K562 (cell line): Measurements from ENCODE around the gene CYTH1. TPM values are rescaled to one million over a fixed set of nuclear protein-coding genes. Genes with fewer than 3 reads are reported as not detected.

Source experiments
- ATAC-seq: fragments of 200-7000 bp; cut with Tn5 transposase; 3 replicates; pipeline ENCODE4 v1.9.1; 2020; ENCODE audit warnings: moderate library complexity
- BruUV-seq: library from RNA; stranded (reverse); fragments of 400-500 nt; replicated peaks from 2 replicates; lab custom pipeline; 2021; lab: Mats Ljungman, UMichigan
- CTCF ChIA-PET: fragments of 300-600 bp; formaldehyde crosslinking; extraction: SDS; loops from one replicate; lab custom pipeline; 2021; ENCODE audit warnings: low intra/inter-chr PET ratio; lab: Yijun Ruan, JAX
- POLR2A ChIA-PET: fragments of 300-600, 350-650 bp; sonication (Branson Sonifier 250); formaldehyde crosslinking; extraction: SDS; loops from one replicate; lab custom pipeline; 2021; ENCODE audit warnings: antibody characterized with exemption, inconsistent platforms; lab: Yijun Ruan, JAX
- DNase-seq, 4 experiments: peaks; one replicate each; pipeline versions ENCODE4 v3.0.0 to v3.0.0-alpha.2; 2011 to 2018; ENCODE audit warnings: low spot score in 3 of 4, mixed read lengths in 3 of 4; ENCODE audit errors: extremely low read depth in 1 of 4
- FAIRE-seq: peaks from 2 replicates; lab custom pipeline; 2011; peaks lifted over from hg19 to GRCh38; lab: Jason Lieb, UNC
- H2AFZ ChIP-seq: 2 replicates; pipeline ENCODE4 v1.6.0; 2011; ENCODE audit warnings: low read depth, low read length, control low read depth, inconsistent platforms
- H3K27ac ChIP-seq: fragments of 200-600 bp; 3 replicates; pipeline ENCODE4 v1.8.0; 2011; ENCODE audit warnings: low read depth, mild to moderate bottlenecking, control low read depth, inconsistent platforms, low read length, moderate library complexity, mixed read lengths; ENCODE audit errors: extremely low read depth
- H3K27me3 ChIP-seq, 2 experiments: fragments of 300-600 bp in 1 of 2; 2 replicates in 1 of 2; 3 replicates in 1 of 2; pipeline versions ENCODE4 v1.6.0 to v1.8.0; 2011; ENCODE audit warnings: inconsistent platforms in 2 of 2, low read length in 2 of 2, mild to moderate bottlenecking in 1 of 2, mixed read lengths in 1 of 2, moderate library complexity in 1 of 2; ENCODE audit not compliant: control insufficient read depth in 2 of 2, insufficient read depth in 2 of 2
- H3K36me3 ChIP-seq: fragments of 300-600 bp; 3 replicates; pipeline ENCODE4 v1.8.0; 2011; ENCODE audit warnings: mild to moderate bottlenecking, low read length, inconsistent platforms; ENCODE audit not compliant: control insufficient read depth, insufficient read depth
- H3K4me1 ChIP-seq, 2 experiments: fragments of 200-600 bp in 1 of 2; replicated peaks in 1 of 2; 2 replicates in 1 of 2; 3 replicates in 1 of 2; pipeline versions ENCODE4 v1.5.1 to v1.8.0; 2011; ENCODE audit warnings: inconsistent platforms in 2 of 2, low read length in 2 of 2, mild to moderate bottlenecking in 1 of 2, mixed read lengths in 1 of 2, moderate library complexity in 1 of 2; ENCODE audit not compliant: control insufficient read depth in 2 of 2, insufficient read depth in 2 of 2
- H3K4me2 ChIP-seq: 2 replicates; pipeline ENCODE4 v1.6.1; 2011; ENCODE audit warnings: low read length, control low read depth, inconsistent platforms, mixed read lengths; ENCODE audit not compliant: insufficient read depth
- H3K4me3 ChIP-seq: fragments of 200-600 bp; sonication (generic), shearing (Covaris generic); 2 replicates; pipeline ENCODE4 v1.5.1; 2016; ENCODE audit warnings: control low read depth, inconsistent platforms
- H3K79me2 ChIP-seq: fragments of 200-600 bp; 3 replicates; pipeline ENCODE4 v1.8.0; 2011; ENCODE audit warnings: low read length, inconsistent platforms; ENCODE audit not compliant: control insufficient read depth, insufficient read depth
- H3K9ac ChIP-seq, 2 experiments: 2 replicates each; pipeline versions ENCODE4 v1.6.0 to v1.6.1; 2011; ENCODE audit warnings: low read depth in 2 of 2, low read length in 2 of 2, control low read depth in 1 of 2, inconsistent platforms in 1 of 2, mild to moderate bottlenecking in 1 of 2, mixed read lengths in 1 of 2; ENCODE audit not compliant: insufficient read depth in 1 of 2
- H3K9me1 ChIP-seq: one replicate; pipeline ENCODE4 v1.6.0; 2011; ENCODE audit warnings: inconsistent platforms, mild to moderate bottlenecking, low read length, moderate library complexity; ENCODE audit not compliant: control insufficient read depth, insufficient read depth
- H3K9me3 ChIP-seq: replicated peaks from 2 replicates; pipeline ENCODE4 v1.5.1; 2011; ENCODE audit warnings: low read depth, low read length, inconsistent platforms; ENCODE audit not compliant: control insufficient read depth, insufficient read depth
- H4K20me1 ChIP-seq: replicated peaks from 2 replicates; pipeline ENCODE4 v1.6.1; 2011; ENCODE audit warnings: low read length, inconsistent platforms, mixed read lengths; ENCODE audit not compliant: control insufficient read depth, insufficient read depth
- BCLAF1 ChIP-seq, 2 experiments: fragments of 450-650 bp in 1 of 2; IDR thresholded peaks; 2 replicates each; pipeline ENCODE4 v1.6.1; 2011 to 2017; ENCODE audit warnings: low read depth in 2 of 2, antibody characterized with exemption in 1 of 2, borderline replicate concordance in 1 of 2, low read length in 1 of 2, mild to moderate bottlenecking in 1 of 2, mixed read lengths in 1 of 2; ENCODE audit not compliant: control insufficient read depth in 1 of 2
- MTA1 ChIP-seq: fragments of 450-650 bp; IDR thresholded peaks from 2 replicates; pipeline ENCODE4 v1.6.1; 2017; ENCODE audit warnings: borderline replicate concordance
- NFRKB ChIP-seq: fragments of 450-650 bp; IDR thresholded peaks from 2 replicates; pipeline ENCODE4 v1.6.1; 2016; ENCODE audit warnings: low read depth
- PATZ1 ChIP-seq: fragments of 250-450 bp; sonication (Bioruptor Pico); IDR thresholded peaks from 2 replicates; pipeline ENCODE4 v1.5.0; 2020; ENCODE audit warnings: mild to moderate bottlenecking, borderline replicate concordance
- POLR2G ChIP-seq: fragments of 200-400 bp; formaldehyde crosslinking; IDR thresholded peaks from 2 replicates; pipeline ENCODE4 v1.6.1; 2017; ENCODE audit warnings: low read depth, mild to moderate bottlenecking, antibody characterized with exemption, low read length, moderate library complexity
- RBBP5 ChIP-seq: fragments of 200-600 bp; sonication (generic); IDR thresholded peaks from 2 replicates; pipeline ENCODE4 v1.6.1; 2012; ENCODE audit warnings: borderline replicate concordance, mild to moderate bottlenecking, low read length, control low read depth, inconsistent platforms; ENCODE audit not compliant: insufficient read depth, poor library complexity, severe bottlenecking
- RNF219 ChIP-seq: fragments of 250-450 bp; sonication (Bioruptor Pico); IDR thresholded peaks from 2 replicates; pipeline ENCODE4 v1.5.0; 2022; ENCODE audit warnings: mild to moderate bottlenecking
- ZBTB12 ChIP-seq: fragments of 250-450 bp; sonication (Bioruptor Pico); IDR thresholded peaks from 2 replicates; pipeline ENCODE4 v1.4.0; 2020
- ZBTB43 ChIP-seq: sonication (generic); formaldehyde crosslinking; IDR thresholded peaks from 2 replicates; pipeline ENCODE4 v1.8.0; 2023; ENCODE audit warnings: mild to moderate bottlenecking, missing genetic modification reagents
- ZFP1 ChIP-seq: fragments of 450-650 bp; formaldehyde crosslinking; IDR thresholded peaks from 2 replicates; pipeline ENCODE4 v1.4.0; 2020; ENCODE audit warnings: mild to moderate bottlenecking, mixed read lengths
- ZFX ChIP-seq: sonication (generic); formaldehyde crosslinking; IDR thresholded peaks from 2 replicates; pipeline ENCODE4 v1.8.0; 2022; ENCODE audit warnings: mild to moderate bottlenecking, missing genetic modification reagents, moderate library complexity
- WGBS: fragments of 100-300 bp; shearing (Covaris generic); methylation state at CpG from one replicate; pipeline ENCODE4 v1.1.6; 2016; ENCODE audit warnings: low coverage, mixed read lengths; ENCODE audit not compliant: insufficient coverage; ENCODE audit errors: missing lambda C conversion rate; 5-methylcytosine and 5-hydroxymethylcytosine counted together
- in situ Hi-C: fragments of 300-500 bp; cut with MboI; formaldehyde crosslinking; loops from 4 replicates; pipeline ENCODE4 v1.15.0; 2018; ENCODE audit warnings: inconsistent platforms, mixed read lengths
- intact Hi-C: fragments of 100-400 bp; cut with micrococcal nuclease; formaldehyde crosslinking; loops from 2 replicates; pipeline ENCODE4 v1.14.2; 2022
- polyA plus RNA-seq, 8 experiments: library from polyadenylated mRNA; depleted of rRNA in 4 of 8; stranded (reverse) in 5 of 8; unstranded in 3 of 8; fragments of >200 nt; fragmentation: Nextera tagmentation in 2 of 8; fragmentation: Illumina TruSeq in 1 of 8; extraction: Ambion mirVana in 2 of 8; extraction: Trizol in 1 of 8; gene quantifications; 2 replicates each; pipeline versions ENCODE4 v1.2.1 to v1.2.3, GENCODE V29; 2011 to 2014; ENCODE audit warnings: inconsistent platforms in 1 of 8, missing spikeins in 1 of 8
- total RNA-seq, 7 experiments: library from RNA; depleted of rRNA in 6 of 7; stranded (reverse); fragments of >200 nt in 6 of 7; fragmentation: Illumina TruSeq in 2 of 7; extraction: Trizol in 2 of 7; gene quantifications; 2 replicates each; pipeline versions ENCODE4 v1.2.1 to v1.2.3, GENCODE V29; 2011 to 2021; ENCODE audit warnings: low replicate concordance in 1 of 7

CYTH1 gene
- total and polyA plus RNA-seq, 9 of the 15 experiments (the other 6 are each of a cell fraction or from before 2014, with no cell fraction given): 0.52 to 27.7 (median 16.8) TPM

- intact Hi-C loops: no loop called here
- peaks cover 33% of the 10 kb centered on the region; the same call in 2 of the 3 replicates for H3K36me3 ChIP-seq
- no peak for FAIRE-seq
Measured at GRCh38 chr17:78680436-78680835, 101.6 kb downstream of the CYTH1 start.

More at GRCh38 chr17:78680436-78680835, 101.6 kb downstream of the CYTH1 start:
- Histone ChIP-seq H3K27ac (no peak overlapping the region), H3K4me3 (no peak overlapping the region), H3K27me3 (no peaks in the 10 kb centered on the region), H3K4me1 (no peaks in the 10 kb centered on the region; a peak in 1 of 5 replicates), H3K4me2 (no peak overlapping the region), H2AFZ (no peak overlapping the region), H3K79me2 (no peaks in the 10 kb centered on the region), H3K9me3 (no peaks in the 10 kb centered on the region), H4K20me1 (0 out of 2 replicates have a peak, but pooled peaks cover 3% of the 10 kb centered on the region), H3K9me1 (no peaks in the 10 kb centered on the region), H3K9ac (no peak overlapping the region)
- ATAC-seq (no peak), DNase-seq (no peak)
- no peak for TF ChIP-seq RBBP5
- TF ChIP-seq ZBTB12 (CRISPR knock-in tag): no peak
- no peak for TF ChIP-seq NFRKB
- no peak for TF ChIP-seq ZFX (CRISPR knock-in tag)
- TF ChIP-seq BCLAF1 (IDR thresholded peaks at IDR 0.05; ENCODE audit: borderline replicate concordance in 1 of 2, control insufficient read depth in 1 of 2, low read depth in 2 of 2, low read length in 1 of 2): no peak
- TF ChIP-seq ZFP1 (CRISPR knock-in tag): no peak
- no peak for TF ChIP-seq PATZ1 (CRISPR knock-in tag)
- TF ChIP-seq MTA1: no peak
- no peak for TF ChIP-seq RNF219 (CRISPR knock-in tag)
- TF ChIP-seq ZBTB43 (CRISPR knock-in tag): no peak
- TF ChIP-seq POLR2G: no peak
- in situ Hi-C loops: no loop called here
- WGBS: 87% methylated on average over 12 of the region's 12 CpGs
- POLR2A ChIA-PET: interaction anchor here (0.9 to 1.1 kb wide), 3 partner anchors 8 to 329 kb away, joined by 3 to 4 read pairs (median 3); partner anchors contain the start of gene CANT1
- no TSS peak for BruUV-seq
- CTCF ChIA-PET: no interaction called here
